ENCODE measurements around the gene SPAG4.

DNA sequence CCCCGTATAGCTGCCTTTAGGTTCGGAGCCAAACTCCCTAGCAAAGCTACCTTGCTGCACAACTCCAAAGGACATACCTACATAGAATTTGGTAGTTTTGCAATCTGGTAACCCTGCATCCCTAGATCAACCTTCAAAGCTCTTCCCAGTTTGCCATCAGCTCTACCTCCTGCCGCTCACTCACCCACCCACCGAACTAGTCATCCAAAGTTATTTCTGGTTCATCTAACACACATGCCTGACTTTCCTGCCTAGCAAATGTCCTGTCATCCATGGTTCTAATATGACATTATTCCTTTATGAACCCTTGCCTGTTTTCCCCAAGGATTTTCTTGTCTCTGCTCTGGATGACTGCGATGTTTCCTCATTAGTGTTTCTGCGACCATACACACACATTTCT, 21.6 kb downstream of the SPAG4 start:
- no peak for TF ChIP-seq CTCF (IDR thresholded peaks at IDR 0.05)
- TF ChIP-seq POLR2AphosphoS5 (IDR thresholded peaks at IDR 0.05), result no peak
- TF ChIP-seq POLR2A (IDR thresholded peaks at IDR 0.05), result no peak
